ENCODE results near the gene ABCD1. TPM values are rescaled to one million over a fixed set of nuclear protein-coding genes. Genes with fewer than 3 reads are reported as not detected.
A peak's percentile ranks its signal among the peaks of the same experiment; 100 is the strongest.

The ABCD1 gene
- total RNA-seq, 4 donors from 2014 or later = 2.9 to 24.9 (median 13.1) TPM

GRCh38 chrX:153764786-153765137, 40.1 kb downstream of the ABCD1 start:
- no peaks in the 10 kb centered on the region for H3K27me3 ChIP-seq
- no peaks in the 10 kb centered on the region for H3K36me3 ChIP-seq
- no peak for TF ChIP-seq POLR2A (IDR thresholded peaks at IDR 0.05)
- TF ChIP-seq, protein P1, sequence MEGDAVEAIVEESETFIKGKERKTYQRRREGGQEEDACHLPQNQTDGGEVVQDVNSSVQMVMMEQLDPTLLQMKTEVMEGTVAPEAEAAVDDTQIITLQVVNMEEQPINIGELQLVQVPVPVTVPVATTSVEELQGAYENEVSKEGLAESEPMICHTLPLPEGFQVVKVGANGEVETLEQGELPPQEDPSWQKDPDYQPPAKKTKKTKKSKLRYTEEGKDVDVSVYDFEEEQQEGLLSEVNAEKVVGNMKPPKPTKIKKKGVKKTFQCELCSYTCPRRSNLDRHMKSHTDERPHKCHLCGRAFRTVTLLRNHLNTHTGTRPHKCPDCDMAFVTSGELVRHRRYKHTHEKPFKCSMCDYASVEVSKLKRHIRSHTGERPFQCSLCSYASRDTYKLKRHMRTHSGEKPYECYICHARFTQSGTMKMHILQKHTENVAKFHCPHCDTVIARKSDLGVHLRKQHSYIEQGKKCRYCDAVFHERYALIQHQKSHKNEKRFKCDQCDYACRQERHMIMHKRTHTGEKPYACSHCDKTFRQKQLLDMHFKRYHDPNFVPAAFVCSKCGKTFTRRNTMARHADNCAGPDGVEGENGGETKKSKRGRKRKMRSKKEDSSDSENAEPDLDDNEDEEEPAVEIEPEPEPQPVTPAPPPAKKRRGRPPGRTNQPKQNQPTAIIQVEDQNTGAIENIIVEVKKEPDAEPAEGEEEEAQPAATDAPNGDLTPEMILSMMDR (IDR thresholded peaks at IDR 0.05) = no peak
- intact Hi-C loops (cut with DNase I; ENCODE audit: low total_unique reads) = loop anchor here (5.0 kb wide), 1 partner anchor 188 kb away; no protein-coding TSS in a partner anchor
- no peaks in the 10 kb centered on the region for H3K4me1 ChIP-seq
- no peaks in the 10 kb centered on the region for H3K9me3 ChIP-seq
- H3K27ac ChIP-seq = peak overlapping the region in 1 of 2 donors; percentile 77
- peak; percentile 16 to 17 for DNase-seq
- H3K4me3 ChIP-seq = peak overlapping the region in 1 of 2 donors; percentile 13

- Histone ChIP-seq H3K36me3 (no peaks in the 10 kb centered on the region), H3K27me3 (no peaks in the 10 kb centered on the region), H3K4me1 (no peaks in the 10 kb centered on the region), H3K4me3 (peak overlapping the region in 1 of 2 donors; percentile 13), H3K27ac (peak overlapping the region; percentile 42 to 77), H3K9me3 (no peaks in the 10 kb centered on the region)
- TF ChIP-seq, protein P1 (IDR thresholded peaks at IDR 0.05) = no peak
- TF ChIP-seq POLR2A (IDR thresholded peaks at IDR 0.05) = no peak
- intact Hi-C loops (cut with DNase I; ENCODE audit: low total_unique reads) = no loop called here
- peak; percentile 24 to 36 for DNase-seq
Measured at GRCh38 chrX:153765138-153766079, 40.8 kb downstream of the ABCD1 start.

DNA sequence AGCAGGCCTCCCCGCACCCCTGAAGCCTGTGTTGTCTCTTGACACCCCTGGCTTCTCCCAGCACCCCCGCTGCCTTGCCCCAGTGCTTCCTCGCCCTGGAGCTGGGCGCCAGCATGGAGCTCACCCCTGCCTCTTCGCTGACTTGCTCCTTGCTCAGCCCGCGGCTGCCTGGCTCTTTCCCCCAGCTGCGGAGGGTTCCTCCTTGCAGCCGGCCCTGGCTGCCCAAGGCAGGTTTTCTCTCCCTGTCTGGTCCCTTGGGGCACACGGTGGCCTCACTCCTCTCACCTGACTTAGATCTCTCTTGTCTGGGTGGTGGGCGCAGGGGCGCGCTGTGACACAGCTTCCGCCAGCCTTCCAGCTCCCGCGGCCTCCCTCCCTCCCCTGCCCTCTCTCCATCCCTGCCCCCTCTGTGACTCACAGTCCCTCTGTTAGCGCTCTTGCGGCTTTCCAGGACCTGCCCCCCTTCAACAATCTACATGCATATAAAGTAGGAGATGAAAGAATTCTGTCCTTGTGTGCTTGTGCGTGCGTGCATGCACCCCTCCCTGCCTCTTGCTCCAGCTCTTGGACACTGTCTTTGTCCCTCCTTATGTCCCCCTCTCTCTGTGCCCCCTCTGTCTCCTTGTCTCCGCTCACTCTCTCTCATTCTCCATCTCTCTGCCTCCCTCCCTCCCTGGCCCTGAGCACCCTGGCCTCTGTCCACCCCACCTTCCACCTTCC, 41.6 kb downstream of the ABCD1 start:
- peak; percentile 39 to 40 for DNase-seq
- no peaks in the 10 kb centered on the region for H3K4me1 ChIP-seq
- H3K4me3 ChIP-seq = peak overlapping the region in 1 of 2 donors; percentile 13
- H3K27ac ChIP-seq = peak overlapping the region; percentile 42 to 77
- H3K27me3 ChIP-seq = no peaks in the 10 kb centered on the region
- TF ChIP-seq POLR2A (IDR thresholded peaks at IDR 0.05) = no peak
- TF ChIP-seq, protein P1 (IDR thresholded peaks at IDR 0.05) = no peak
- no peaks in the 10 kb centered on the region for H3K36me3 ChIP-seq
- intact Hi-C loops (cut with DNase I; ENCODE audit: low total_unique reads) = no loop called here
- H3K9me3 ChIP-seq = no peaks in the 10 kb centered on the region

- Histone ChIP-seq H3K27ac (no peak overlapping the region), H3K27me3 (no peaks in the 10 kb centered on the region), H3K4me1 (no peaks in the 10 kb centered on the region), H3K9me3 (no peaks in the 10 kb centered on the region), H3K4me3 (no peak overlapping the region), H3K36me3 (no peaks in the 10 kb centered on the region)
- TF ChIP-seq POLR2A (IDR thresholded peaks at IDR 0.05) = no peak
- TF ChIP-seq, protein P1 (IDR thresholded peaks at IDR 0.05) = no peak
- DNase-seq = peak; percentile 14 to 17
- intact Hi-C loops (cut with DNase I; ENCODE audit: low total_unique reads) = no loop called here
Measured at GRCh38 chrX:153766871-153767673, 42.4 kb downstream of the ABCD1 start.

Measured in uterus (tissue), 4 donors.